Heart left ventricle (tissue), 16 donors: ENCODE measurements around the gene CHRNG. TPM values are rescaled to one million over a fixed set of nuclear protein-coding genes. Genes with fewer than 3 reads are reported as not detected.

ENCODE experiments used
- ATAC-seq, 4 donors: fragments of 200-7000 bp; cut with Tn5 transposase; one replicate each; pipeline ENCODE4 v1.9.1; 2020 to 2022; ENCODE audit warnings: moderate library complexity in 4 of 4, mild to moderate bottlenecking in 3 of 4, moderate number of reproducible peaks in 1 of 4
- DNase-seq, 5 donors: peaks; one replicate each; pipeline ENCODE4 v3.0.0-alpha.2; 2020
- H3K27ac ChIP-seq, 12 donors: fragments of 200-600 bp; sonication (generic) in 4 of 12; one replicate each; pipeline versions ENCODE4 v1.5.0 to v1.8.0; 2016 to 2022; ENCODE audit warnings: mild to moderate bottlenecking in 2 of 12
- H3K27me3 ChIP-seq, 9 donors: fragments of 200-600 bp; sonication (generic) in 2 of 9; one replicate each; pipeline versions ENCODE4 v1.5.1 to v1.8.0; 2016 to 2022; ENCODE audit warnings: mild to moderate bottlenecking in 3 of 9
- H3K36me3 ChIP-seq, 9 donors: fragments of 200-600 bp; sonication (generic) in 2 of 9; one replicate each; pipeline versions ENCODE4 v1.5.0 to v1.8.0; 2018 to 2022; ENCODE audit warnings: mild to moderate bottlenecking in 2 of 9
- H3K4me1 ChIP-seq, 12 donors: fragments of 200-600 bp; sonication (generic) in 4 of 12; one replicate each; pipeline versions ENCODE4 v1.5.0 to v1.8.0; 2016 to 2022; ENCODE audit warnings: mild to moderate bottlenecking in 3 of 12
- H3K4me3 ChIP-seq, 12 donors: fragments of 200-600 bp; sonication (generic) in 4 of 12; one replicate each; pipeline versions ENCODE4 v1.5.0 to v1.8.0; 2017 to 2022; ENCODE audit warnings: mild to moderate bottlenecking in 9 of 12, moderate library complexity in 4 of 12
- H3K9me3 ChIP-seq, 12 donors: fragments of 200-600 bp; sonication (generic) in 4 of 12; one replicate each; pipeline versions ENCODE4 v1.5.0 to v1.8.0; 2016 to 2022; ENCODE audit warnings: mild to moderate bottlenecking in 1 of 12
- POLR2A ChIP-seq, 2 donors: fragments of 450-650 bp; IDR thresholded peaks; one replicate each; pipeline ENCODE4 v1.6.1; 2017; ENCODE audit warnings: antibody characterized with exemption in 2 of 2, mild to moderate bottlenecking in 2 of 2, moderate library complexity in 2 of 2
- WGBS, 4 donors: extraction: QIAGEN DNeasy Blood & Tissue Kit in 2 of 4; methylation state at CpG; one replicate each; pipeline versions ENCODE4 v1.1.5 to v1.1.7; 2013 to 2018; 5-methylcytosine and 5-hydroxymethylcytosine counted together
- intact Hi-C, 10 donors: fragments of 100-400 bp; cut with DNase I; formaldehyde crosslinking; loops; one replicate each; pipeline versions ENCODE4 v1.11.1 to v1.14.2; 2022
- polyA plus RNA-seq, 2 donors: library from polyadenylated mRNA; stranded (reverse); fragments of 200-250 nt; gene quantifications; one replicate each; pipeline ENCODE4 v1.2.3, GENCODE V29; 2013
- total RNA-seq, 9 donors: library from RNA; depleted of rRNA in 2 of 9; stranded (reverse); fragments of >200 nt in 2 of 9; fragmentation: NEBNext Ultra II Directional in 3 of 9; extraction: Animal tissue kit (Norgen Biotek cat#: 25700) in 3 of 9; gene quantifications; one replicate each; pipeline versions ENCODE4 v1.1.0 to v1.2.4, GENCODE V29; 2016 to 2023
- TF ChIP-seq, protein P1 (sequence below), 12 donors: fragments of 200-600 bp; sonication (generic) in 4 of 12; IDR thresholded peaks; one replicate each; pipeline versions ENCODE4 v1.5.0 to v1.8.0; 2018 to 2022; ENCODE audit warnings: antibody characterized with exemption in 12 of 12, mild to moderate bottlenecking in 5 of 12
- donor health status: ischemic (EF 13 %, LVEDD 7.1; RV severe dilation, severe dysfunction).
- donor health status: healthy with polysubstance abuse.
- donor health status: DM: no; HTN: yes; CAD: no.
- donor health status: DM: no; HTN: no; CAD: no.
- donor health status: ischemic (EF 25% LVEDD 6.9; RV normal size, moderate dysfunction).
- donor health status: ischemic (EF 25% LVEDD 5.7; RV mildly dilated, moderate dysfunction).
- donor health status: healthy.
- donor health status: DM: yes; HTN: yes; CAD: no.
- donor health status: ischemic (EF 35%, LVEDD 5.7; RV mildly dilated, moderate dysfunction).
- donor health status: nonischemic (EF 11% LVEDD 7.7; RV severe dilation, severe dysfunction).
- donor health status: DM: yes; HTN: yes; CAD: no.
- donor health status: PGD.
- donor health status: ischemic (EF 29% LVEDD 5.4; RV normal size, mild dysfunction).
- donor health status: nonischemic (EF 23%, LVEDD 6.1; RV moderate dilation, normal function).

Gene CHRNG
- total and polyA plus RNA-seq, 11 donors, result not detected

DNA sequence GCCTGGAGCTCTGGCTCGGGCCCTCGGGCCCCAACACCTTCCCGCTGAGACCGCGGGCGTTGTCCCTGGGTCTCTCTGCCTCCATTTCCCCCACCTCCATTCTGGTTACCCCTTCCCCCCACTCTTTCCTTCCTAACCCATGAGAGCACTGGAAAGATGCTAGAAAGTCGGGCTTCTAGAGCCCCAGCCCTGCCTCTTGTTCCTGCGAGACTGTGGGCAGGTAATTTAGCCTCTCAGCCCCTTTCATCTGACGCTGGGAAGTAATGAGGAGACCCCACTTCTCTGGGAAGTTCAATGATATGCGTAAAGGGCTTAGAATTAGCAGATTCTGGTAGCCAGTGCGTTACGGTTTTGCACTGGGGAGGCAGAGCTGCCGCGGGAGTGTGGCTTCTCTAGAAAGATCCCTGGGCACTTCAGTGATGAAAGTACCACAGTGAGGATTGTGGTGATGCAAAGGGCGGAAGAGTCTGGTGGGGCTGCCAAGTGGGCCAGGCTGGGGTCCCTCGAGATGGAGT lies 35.6 kb upstream of the CHRNG start:
- no peaks in the 10 kb centered on the region for H3K9me3 ChIP-seq
- TF ChIP-seq, protein P1, sequence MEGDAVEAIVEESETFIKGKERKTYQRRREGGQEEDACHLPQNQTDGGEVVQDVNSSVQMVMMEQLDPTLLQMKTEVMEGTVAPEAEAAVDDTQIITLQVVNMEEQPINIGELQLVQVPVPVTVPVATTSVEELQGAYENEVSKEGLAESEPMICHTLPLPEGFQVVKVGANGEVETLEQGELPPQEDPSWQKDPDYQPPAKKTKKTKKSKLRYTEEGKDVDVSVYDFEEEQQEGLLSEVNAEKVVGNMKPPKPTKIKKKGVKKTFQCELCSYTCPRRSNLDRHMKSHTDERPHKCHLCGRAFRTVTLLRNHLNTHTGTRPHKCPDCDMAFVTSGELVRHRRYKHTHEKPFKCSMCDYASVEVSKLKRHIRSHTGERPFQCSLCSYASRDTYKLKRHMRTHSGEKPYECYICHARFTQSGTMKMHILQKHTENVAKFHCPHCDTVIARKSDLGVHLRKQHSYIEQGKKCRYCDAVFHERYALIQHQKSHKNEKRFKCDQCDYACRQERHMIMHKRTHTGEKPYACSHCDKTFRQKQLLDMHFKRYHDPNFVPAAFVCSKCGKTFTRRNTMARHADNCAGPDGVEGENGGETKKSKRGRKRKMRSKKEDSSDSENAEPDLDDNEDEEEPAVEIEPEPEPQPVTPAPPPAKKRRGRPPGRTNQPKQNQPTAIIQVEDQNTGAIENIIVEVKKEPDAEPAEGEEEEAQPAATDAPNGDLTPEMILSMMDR (IDR thresholded peaks at IDR 0.05), result no peak
- TF ChIP-seq POLR2A (IDR thresholded peaks at IDR 0.05), result no peak
- peaks cover 0 to 20% (median 7%) of the 10 kb centered on the region in 12 donors for H3K4me1 ChIP-seq
- 32 to 51% (median 39%) methylated on average over 16 of the region's 16 CpGs for WGBS, 4 donors
- DNase-seq (no peak), ATAC-seq (no peak)
- intact Hi-C loops, result no loop called here
- peak overlapping the region in 8 of 12 donors; percentile 47 to 60 (median 52) for H3K4me3 ChIP-seq
- peaks cover 0 to 38% (median 4%) of the 10 kb centered on the region in 9 donors for H3K27me3 ChIP-seq
- no peak overlapping the region for H3K27ac ChIP-seq
- no peaks in the 10 kb centered on the region for H3K36me3 ChIP-seq

DNA sequence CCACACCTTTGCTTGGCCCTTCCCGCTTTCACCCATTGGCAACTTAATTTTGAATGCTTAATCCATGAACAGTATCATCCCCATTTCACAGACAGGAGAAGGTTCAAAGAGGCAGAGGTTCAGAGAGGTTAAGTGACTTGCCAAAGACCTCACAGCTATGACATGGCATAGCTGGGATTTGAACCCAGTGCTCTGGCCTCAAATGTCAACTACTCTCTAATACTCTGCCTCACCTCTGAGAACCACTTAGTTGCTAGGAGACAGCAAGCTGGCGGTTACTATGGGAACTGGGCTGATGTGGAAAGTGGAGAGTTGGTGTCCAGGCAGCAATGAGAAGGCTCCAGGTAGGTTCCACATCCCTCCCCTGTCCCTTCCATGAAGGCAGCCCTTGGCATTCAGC lies 35.1 kb upstream of the CHRNG start:
- intact Hi-C loops, result no loop called here
- TF ChIP-seq, protein P1 (IDR thresholded peaks at IDR 0.05), result no peak
- TF ChIP-seq POLR2A (IDR thresholded peaks at IDR 0.05), result no peak
- ATAC-seq (no peak), DNase-seq (no peak)
- Histone ChIP-seq H3K36me3 (no peaks in the 10 kb centered on the region), H3K4me1 (peaks cover 0 to 20% (median 7%) of the 10 kb centered on the region in 12 donors), H3K27me3 (peaks cover 0 to 38% (median 4%) of the 10 kb centered on the region in 9 donors), H3K27ac (no peak overlapping the region), H3K4me3 (no peak overlapping the region), H3K9me3 (no peaks in the 10 kb centered on the region)
- WGBS, 4 donors, result 68 to 92% (median 77%) methylated on average over 2 of the region's 2 CpGs

DNA sequence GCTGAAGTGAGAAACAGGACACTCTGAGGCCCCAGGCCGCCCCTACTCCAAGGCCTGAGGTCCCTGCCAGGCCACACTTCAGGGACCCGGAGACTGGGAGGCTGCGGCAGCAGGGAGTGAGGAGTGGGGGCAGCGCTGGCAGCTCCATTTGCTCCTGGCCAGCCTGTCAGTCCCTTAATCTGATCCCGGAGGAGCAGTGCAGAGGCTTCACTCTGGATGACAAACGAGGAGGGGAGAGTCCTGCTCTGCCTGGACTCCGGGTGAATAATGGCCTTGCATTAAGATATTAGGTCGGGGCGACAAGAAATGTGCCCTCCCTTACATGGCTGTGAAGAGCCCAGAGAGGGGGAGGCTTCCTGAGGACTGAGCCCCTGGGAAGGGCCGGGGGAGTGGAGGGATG lies 33.6 kb upstream of the CHRNG start:
- Histone ChIP-seq H3K9me3 (no peaks in the 10 kb centered on the region), H3K27ac (no peak overlapping the region), H3K4me3 (no peak overlapping the region), H3K36me3 (no peaks in the 10 kb centered on the region), H3K4me1 (peaks cover 0 to 20% (median 7%) of the 10 kb centered on the region in 12 donors), H3K27me3 (peaks cover 0 to 38% (median 4%) of the 10 kb centered on the region in 9 donors)
- WGBS, 4 donors, result 49 to 57% (median 54%) methylated on average over 6 to 10 of the region's 10 CpGs
- intact Hi-C loops, result no loop called here
- no peak for TF ChIP-seq POLR2A (IDR thresholded peaks at IDR 0.05)
- TF ChIP-seq, protein P1 (IDR thresholded peaks at IDR 0.05), result no peak
- no peak for ATAC-seq
- DNase-seq, result no peak

DNA sequence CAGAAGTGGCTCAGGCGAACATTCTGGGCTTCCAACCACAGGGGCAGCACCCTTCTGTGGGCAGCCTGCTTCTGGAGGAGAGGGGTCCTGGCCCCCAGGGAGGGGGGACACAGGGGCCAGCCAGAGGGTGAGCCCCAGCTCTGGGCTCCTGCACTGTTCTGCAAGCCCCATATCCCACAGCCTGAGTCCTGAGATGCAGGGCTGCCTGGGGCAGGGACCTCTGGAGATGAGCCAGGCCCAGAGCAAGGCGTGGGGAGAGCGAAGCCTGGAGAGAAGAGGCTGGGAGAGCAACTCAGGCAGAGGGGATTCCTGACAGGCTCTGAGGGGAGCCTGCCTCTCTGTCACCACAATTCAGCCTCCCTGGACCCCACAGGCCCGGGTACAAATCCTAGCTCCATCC lies 32.8 kb upstream of the CHRNG start:
- Histone ChIP-seq H3K4me3 (no peak overlapping the region), H3K27me3 (peaks cover 0 to 38% (median 4%) of the 10 kb centered on the region in 9 donors), H3K9me3 (no peaks in the 10 kb centered on the region), H3K27ac (no peak overlapping the region), H3K36me3 (no peaks in the 10 kb centered on the region), H3K4me1 (peaks cover 0 to 22% (median 7%) of the 10 kb centered on the region in 12 donors)
- intact Hi-C loops, result no loop called here
- TF ChIP-seq, protein P1 (IDR thresholded peaks at IDR 0.05), result no peak
- TF ChIP-seq POLR2A (IDR thresholded peaks at IDR 0.05), result no peak
- DNase-seq, result no peak
- ATAC-seq, result no peak
- WGBS, 4 donors, result 62 to 82% (median 77%) methylated on average over 3 to 4 of the region's 4 CpGs
